GM19099 (cell line): ENCODE data around the gene RABL6.

Source experiments
- POLR2A ChIP-seq: IDR thresholded peaks from 3 replicates; pipeline ENCODE4 v1.6.1; 2011; ENCODE audit warnings: low read depth; ENCODE audit not compliant: insufficient read length; ENCODE audit errors: extremely low read depth

The RABL6 gene

DNA sequence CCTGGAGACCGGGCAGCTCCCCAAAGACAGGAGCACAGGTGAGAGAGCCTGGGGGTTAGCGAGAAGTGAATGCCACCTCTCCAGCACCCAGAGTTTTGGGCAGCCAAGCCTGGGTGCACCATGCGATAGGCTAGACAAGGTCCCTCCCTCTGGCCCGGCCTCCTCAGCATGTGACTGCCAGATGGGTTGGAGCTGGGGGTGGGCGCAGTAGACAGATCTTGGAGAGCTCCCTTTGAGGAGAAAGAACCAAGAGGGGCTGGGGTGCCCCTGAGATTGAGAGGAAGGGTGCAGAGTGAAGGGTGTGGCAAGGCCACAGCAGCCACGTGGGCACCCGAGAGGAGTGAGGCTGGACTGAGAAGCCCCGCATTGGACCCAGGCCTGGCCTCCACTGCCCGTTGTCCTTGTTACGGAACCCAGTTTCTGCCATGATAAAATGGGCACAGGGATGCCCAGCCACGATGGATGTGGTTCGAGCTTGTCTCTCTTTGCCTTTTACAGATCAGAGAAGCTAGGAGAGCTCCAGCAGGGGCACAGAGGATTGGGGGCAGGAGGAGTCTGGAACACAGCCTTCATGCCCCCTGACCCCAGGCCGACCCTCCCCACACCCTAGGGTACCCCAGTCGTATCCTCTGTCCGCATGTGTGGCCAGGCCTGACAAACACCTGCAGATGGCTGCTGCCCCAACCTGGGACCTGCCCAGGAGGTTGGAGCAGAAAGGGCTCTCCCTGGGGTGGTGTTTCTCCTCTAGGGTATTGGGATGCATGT lies 15.2 kb upstream of the RABL6 start:
- no peak for TF ChIP-seq POLR2A

DNA sequence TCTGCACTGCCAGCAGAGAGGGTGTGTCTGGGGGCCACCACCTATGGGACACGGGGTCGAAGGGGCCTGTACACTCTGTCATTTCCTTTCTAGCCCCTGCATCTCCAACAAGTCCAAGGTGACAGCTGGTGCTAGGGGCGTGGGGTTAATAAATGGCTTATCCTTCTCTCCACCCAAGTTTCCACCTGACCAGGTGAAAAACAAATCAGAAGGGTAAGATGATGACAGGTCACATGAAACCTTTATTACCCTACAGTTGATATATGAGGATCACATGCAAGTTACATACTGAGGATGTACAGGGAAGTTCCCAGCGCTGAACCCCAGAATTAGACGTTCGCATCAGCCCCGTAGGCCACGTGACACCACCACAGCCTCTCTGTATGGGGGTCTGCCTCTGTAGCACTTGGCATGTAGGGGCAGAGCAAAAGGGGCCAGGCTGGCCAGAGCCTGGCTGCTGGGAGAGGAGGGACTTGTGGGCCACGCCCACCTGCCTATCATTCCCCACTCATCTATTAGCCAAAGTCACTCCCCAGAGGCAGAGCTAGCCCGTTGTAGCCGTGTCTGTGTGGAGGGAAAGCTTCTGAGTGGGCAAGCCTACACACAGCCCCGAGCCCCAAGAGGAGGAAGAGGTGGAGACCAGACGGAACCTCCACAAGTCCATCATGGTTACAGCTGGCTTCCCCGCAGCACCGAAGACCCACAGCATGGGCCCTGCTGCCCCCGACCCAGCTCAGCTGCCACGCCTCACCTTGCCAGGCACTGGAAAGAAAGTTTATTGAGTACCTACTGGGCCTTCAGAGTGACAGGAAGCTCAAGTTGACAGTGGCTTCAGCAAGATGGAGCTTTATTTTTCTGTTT lies 14.4 kb upstream of the RABL6 start:
- no peak for TF ChIP-seq POLR2A

DNA sequence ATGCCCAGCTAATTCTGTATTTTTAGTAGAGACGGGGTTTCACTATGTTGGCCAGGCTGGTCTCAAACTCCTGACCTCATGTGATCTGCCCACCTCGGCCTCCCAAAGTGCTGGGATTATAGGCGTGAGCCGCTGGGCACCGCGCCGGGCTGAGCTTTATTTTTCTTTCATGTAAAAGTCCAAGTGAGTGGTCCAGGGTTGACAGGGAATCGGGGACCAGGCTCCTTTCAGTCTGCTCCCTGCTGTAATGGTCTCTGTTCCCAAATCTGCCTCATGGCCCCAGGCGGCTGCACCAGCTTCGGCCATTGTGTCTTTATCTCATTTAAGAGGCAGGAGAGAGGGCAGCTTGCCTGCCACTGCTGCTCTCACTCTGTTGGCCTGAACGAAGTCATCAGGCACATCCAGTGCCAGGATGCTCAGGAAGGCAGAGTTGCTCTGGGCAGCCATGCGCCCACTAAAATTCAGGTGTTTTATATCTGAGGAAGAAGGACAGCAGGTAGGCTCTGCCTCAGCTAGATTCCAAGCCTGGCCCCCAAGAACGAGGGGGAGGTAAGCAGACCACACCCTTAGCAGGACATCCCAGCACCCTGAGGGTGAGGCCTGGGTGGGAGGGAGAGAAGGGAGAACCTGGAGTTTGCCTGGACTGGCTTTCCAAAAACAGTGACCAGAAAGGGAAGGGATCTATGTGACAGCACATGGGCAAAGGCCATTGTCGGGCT lies 13.3 kb upstream of the RABL6 start:
- no peak for TF ChIP-seq POLR2A

DNA sequence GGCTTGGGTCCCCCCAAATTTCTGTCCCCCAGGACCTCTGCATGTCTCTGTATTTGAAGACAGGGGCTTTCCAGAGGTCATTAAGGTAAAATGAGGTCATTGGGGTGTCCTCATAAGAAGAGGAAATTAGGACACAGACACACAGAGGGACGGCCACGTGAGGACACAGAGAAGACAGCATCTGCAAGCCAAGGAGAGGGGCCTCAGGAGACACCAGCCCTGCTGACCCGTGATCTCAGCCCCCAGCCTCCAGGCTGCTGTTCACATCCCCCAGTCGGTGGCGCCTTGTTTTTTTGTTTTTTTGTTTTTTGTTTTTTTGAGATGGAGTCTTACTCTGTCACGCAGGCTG lies 12.8 kb upstream of the RABL6 start:
- TF ChIP-seq POLR2A, result no peak

DNA sequence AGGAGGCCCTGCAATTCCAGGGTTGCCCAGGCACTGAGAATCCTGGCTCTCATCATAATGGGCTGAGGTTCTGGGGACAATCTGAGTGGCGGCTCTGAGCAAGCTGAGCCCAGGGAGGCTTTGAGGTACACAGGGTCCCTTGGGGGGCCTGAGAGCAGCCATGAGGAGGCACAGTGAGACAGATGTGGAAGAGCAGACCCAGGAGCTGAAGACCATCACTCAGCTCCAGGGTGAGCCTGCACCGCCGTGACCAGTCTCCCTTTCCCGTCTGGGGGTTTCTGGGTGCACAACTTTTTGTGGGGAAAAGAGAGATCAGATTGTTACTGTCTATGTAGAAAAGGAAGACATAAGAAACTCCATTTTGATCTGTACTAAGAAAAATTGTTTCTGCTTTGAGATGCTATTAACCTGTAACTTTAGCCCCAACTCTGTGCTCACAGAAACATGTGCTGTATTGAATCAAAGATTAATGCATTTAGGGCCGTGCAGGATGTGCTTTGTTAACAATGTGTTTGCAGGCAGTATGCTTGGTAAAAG lies 11.4 kb upstream of the RABL6 start, which contains the start of gene CCDC183:
TSS of gene CCDC183 (plus strand) at position 101 of the 537 bp plus-strand sequence. CDS start at position 161, 60 bp downstream.
- no peak for TF ChIP-seq POLR2A

DNA sequence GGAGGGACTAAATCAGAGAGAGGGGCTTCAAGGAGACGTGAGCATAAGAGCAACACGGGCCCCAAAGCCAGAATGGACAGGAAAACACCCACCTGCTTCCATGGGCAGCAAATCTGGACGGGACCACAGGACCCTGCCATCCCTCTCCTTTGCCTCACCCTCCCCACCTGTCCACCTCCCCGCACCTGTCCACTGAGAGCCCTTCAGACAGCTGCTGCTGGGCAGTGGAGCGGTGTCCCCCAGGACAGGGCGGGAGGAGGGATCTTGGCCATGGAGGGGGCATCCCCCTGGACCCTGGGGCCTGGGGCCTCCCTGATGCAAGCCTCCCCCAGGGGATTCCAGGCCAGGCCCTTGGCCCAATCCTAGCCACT lies 9.1 kb upstream of the RABL6 start:
- TF ChIP-seq POLR2A, result no peak

DNA sequence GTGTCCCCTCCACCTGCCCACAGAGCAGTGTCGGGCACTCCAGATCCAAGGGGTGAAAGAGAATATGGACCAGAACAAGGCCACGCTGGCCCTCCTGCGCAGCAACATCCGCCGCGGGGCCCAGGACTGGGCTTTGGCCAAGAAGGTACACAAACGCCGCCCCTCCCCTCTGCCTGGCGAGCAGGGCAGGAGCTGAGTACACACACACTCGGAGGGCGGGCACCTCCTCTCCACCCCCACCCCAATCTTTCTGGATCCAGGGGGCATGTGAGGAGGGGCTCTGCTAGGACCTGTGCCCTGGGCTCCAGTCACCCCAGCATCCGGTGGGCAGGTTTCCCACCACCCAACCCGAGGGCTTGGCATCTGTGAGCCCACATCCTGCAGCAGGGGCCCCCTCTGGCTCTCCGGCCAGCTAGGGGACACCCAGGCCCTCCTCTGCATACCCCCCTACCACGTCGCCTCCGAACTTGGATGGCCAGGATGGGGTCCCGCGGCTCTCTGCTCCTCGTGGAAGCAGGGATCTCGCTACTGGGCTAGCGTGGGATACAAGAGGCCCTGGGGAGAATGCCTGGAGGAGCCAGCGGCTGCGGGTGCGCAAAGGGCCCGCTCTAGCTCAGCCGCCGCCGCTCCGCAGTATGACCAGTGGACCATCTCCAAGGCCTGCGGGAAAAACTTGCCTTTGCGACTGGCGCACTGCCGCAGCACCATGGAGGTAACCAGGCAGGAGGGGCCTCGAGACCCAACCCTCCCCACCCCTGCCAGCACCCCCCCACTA lies 8.5 kb upstream of the RABL6 start:
- peak; percentile 0 for TF ChIP-seq POLR2A

DNA sequence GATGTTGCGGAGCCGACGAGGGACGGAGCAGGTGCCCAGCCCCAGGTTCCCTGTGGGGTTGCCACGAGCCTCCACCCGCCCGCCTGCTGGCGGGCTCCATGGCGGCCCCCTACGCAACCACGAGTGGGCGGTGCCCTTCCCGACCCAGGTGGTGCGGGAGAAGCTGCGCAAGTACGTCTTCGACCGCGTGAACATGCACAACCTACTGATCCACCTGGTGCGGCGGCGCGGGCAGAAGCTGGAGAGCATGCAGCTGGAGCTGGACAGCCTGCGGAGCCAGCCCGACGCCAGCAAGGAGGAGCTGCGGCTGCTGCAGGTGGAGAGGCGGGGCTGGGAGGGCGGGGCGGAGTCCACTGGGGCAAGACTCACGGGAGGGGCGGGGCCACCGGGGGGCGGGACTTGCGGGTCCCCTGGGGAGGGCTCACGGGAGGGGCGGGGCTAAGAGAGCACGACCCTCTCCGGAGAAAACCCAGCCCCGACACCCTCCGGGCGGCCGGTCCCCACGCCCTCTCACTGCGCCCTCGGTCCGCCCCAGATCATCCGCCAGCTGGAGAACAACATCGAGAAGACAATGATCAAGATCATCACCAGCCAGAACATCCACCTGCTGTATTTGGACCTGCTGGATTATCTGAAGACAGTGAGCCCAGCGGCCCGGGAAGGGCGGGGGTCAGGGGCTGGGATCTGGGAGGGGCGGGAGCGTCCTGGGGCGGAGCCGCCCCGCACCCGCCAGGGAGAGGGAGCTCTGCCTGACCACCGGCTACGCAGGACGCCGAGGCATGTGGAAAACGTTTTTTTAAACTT lies 7.7 kb upstream of the RABL6 start:
- peak; percentile 11 for TF ChIP-seq POLR2A

DNA sequence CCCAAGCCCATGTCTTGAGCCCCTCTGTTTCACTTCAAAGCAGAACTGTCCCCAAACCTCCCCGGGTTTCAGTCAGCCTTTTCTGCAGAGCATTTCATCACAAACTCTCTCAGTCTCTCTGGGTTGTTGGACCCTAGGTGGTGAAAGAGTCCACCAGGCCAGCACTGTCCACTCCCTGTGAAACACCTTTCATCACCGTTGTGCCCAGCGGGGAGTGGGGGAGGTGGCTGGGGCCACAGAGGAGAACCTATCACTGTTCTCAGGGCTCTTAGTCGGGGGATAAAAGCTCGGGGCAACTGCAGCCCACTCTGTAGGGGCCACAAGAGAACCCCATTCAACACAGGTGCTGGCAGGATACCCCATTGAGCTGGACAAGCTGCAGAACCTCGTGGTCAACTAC lies 5.4 kb upstream of the RABL6 start:
- no peak for TF ChIP-seq POLR2A

DNA sequence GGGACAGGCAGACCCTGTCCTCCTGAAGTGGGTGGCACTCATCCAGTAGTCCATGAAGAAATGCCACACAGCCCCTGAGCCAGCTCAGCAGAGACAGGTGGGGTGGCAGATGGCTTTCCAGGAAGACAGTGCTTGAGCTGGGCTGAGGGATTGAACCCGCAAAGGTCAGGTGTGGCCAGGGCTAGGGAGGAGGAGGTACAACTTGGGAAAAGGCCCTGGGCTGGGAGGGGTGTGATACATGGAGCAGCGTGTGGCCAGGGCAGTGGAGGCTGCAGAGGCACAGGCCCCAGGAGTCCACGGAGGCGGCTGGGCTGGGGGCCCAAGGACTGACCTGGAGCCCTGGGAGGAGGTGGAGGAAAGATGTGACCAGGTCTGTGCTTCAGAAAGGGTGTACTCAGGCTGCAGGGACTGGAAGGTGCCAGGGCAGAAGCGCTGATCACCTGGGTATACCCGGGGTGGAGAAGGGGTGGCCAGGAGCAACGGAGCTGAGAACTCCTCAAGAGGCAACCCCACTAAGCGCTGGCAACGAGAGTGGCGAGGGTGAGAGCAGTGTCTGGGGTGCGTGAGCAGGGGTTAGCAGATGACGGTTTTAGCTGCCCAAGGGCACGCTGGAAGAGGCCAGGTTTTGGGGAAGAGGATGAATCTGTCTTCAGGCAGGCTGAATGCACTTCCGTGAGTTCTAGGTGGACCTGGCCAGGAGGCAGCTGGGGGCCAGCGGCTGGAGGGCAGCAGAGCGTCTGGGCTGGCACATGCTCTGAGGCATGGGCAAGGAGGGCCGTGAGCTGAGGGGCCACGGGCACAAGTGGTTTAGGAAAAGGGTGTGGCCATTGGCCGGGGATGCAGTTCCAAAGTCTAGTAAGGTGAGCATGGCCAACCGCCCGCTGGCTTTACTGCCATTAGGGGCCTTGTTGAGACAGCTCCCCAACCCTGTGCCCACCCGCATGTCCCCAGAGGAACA lies 3.9 kb upstream of the RABL6 start:
- TF ChIP-seq POLR2A, result no peak

DNA sequence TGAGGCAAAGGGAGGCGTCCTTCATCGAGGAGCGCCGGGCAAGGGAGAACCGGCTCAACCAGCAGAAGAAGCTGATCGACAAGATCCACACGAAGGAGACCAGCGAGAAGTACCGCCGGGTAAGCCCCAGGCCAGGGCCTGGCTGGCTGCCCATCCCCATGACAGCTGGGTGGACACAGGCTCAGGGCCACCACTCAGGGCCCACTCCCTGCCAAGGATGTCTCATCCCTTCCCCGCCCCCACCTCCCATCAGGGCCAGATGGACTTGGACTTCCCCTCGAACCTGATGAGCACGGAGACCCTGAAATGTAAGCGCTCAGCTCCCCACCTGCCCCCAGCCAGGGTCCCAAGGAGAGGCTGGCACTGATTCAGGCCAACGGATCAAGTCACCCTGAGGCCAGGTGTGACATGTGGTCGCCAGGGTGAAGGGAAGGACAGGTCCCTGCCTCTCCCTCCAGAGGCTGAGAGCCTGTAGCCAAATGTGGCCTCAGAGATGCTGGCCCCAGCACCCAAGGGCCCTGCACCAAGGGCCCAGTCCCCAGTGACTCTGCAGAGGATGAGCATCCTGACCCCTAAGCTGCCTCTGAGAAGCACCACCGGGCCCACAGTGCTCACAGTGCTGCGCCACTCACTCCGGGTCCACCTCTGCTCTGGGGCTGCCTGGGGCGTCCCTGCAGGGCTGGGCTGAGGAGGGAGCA lies 3.1 kb upstream of the RABL6 start:
- no peak for TF ChIP-seq POLR2A

DNA sequence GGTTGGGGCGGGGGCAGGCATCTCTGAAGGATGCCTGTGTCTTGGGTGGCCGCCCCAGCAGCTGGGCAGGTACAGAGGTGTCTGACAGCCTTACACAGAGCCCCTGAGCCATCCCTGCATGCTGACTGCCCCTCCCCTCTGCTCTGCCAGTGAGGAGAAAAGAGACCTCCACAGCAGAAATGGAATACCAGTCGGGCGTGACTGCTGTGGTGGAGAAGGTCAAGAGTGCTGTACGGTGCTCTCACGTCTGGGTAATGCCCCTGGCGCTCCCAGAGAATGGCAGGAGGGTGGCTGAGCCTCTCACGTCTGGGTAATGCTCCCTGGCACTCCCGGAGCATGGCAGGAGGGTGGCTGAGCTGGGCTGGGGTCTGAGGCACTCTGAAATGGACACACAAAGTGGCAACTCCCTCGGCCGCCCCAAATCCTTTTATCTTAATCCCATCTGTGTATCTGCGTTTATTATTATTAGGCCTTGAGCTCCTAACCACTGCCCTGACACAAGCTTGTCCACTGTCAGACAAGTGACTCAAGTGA lies 2.5 kb upstream of the RABL6 start:
- no peak for TF ChIP-seq POLR2A
